ENCODE measurements around the gene TTLL1.

TTLL1 gene

GRCh38 chr22:43088984-43089717 is at the start of gene TTLL1:
Gene TTLL1 (minus strand): TSS chr22:43089391. CDS start chr22:43075586, 13,805 bp downstream.
- DNase-seq, result peak; percentile 83

GRCh38 chr22:43136801-43137200 is 47.6 kb upstream of the TTLL1 start:
- no peak for DNase-seq

GRCh38 chr22:43136255-43136654 is 47.1 kb upstream of the TTLL1 start:
- peak; percentile 47 for DNase-seq

- DNase-seq, result no peak
These were observed 46.4 kb upstream of the TTLL1 start for GRCh38 chr22:43135565-43135964.

- DNase-seq, result no peak
These were observed 45.4 kb upstream of the TTLL1 start for GRCh38 chr22:43134553-43134952.

GRCh38 chr22:43133401-43133800 is 44.2 kb upstream of the TTLL1 start:
- DNase-seq, result no peak

- DNase-seq, result no peak
These were observed 42.7 kb upstream of the TTLL1 start for GRCh38 chr22:43131773-43132501.

GRCh38 chr22:43129426-43130425 is 40.5 kb upstream of the TTLL1 start:
- DNase-seq, result no peak

GRCh38 chr22:43128928-43129424 is 39.8 kb upstream of the TTLL1 start:
- DNase-seq, result no peak

- DNase-seq, result no peak
These were observed 38.9 kb upstream of the TTLL1 start for GRCh38 chr22:43128116-43128515.

- DNase-seq, result no peak
These were observed 38.1 kb upstream of the TTLL1 start for GRCh38 chr22:43127166-43127908.

- DNase-seq, result no peak
These were observed 37.4 kb upstream of the TTLL1 start for GRCh38 chr22:43126501-43127165.

- no peak for DNase-seq
These were observed 29.8 kb upstream of the TTLL1 start for GRCh38 chr22:43118953-43119458.

- no peak for DNase-seq
These were observed 29.0 kb upstream of the TTLL1 start for GRCh38 chr22:43118024-43118849.

GRCh38 chr22:43116932-43117331 is 27.7 kb upstream of the TTLL1 start:
- no peak for DNase-seq

- DNase-seq, result no peak
These were observed 25.8 kb upstream of the TTLL1 start for GRCh38 chr22:43114958-43115357.

GRCh38 chr22:43113526-43114251 is 24.5 kb upstream of the TTLL1 start:
- DNase-seq, result no peak

- peak; percentile 55 for DNase-seq
These were observed 21.9 kb upstream of the TTLL1 start for GRCh38 chr22:43110927-43111623.

- peak; percentile 45 for DNase-seq
These were observed 21.3 kb upstream of the TTLL1 start, which contains the start of gene BIK for GRCh38 chr22:43110444-43110926. Gene BIK (plus strand): TSS chr22:43110750. CDS start chr22:43124023, 13,273 bp downstream.
